ENCODE results near the gene TECR. TPM values are rescaled to one million over a fixed set of nuclear protein-coding genes. Genes with fewer than 3 reads are reported as not detected.
A peak's percentile ranks its signal among the peaks of the same experiment; 100 is the strongest.

TECR gene
- total RNA-seq, 1 experiment from 2014 or later, result 294 TPM

- Histone ChIP-seq H3K36me3 (ENCODE audit: low read depth) (peaks cover 14% of the 10 kb centered on the region; the same call in 1 of the 2 replicates), H3K4me3 (no peak overlapping the region), H3F3A (ENCODE audit: insufficient read depth, low read depth) (peaks cover 6% of the 10 kb centered on the region; the same call in 1 of the 2 replicates), H3K27ac (no peak overlapping the region), H2AFZ (no peak overlapping the region), H4K20me1 (ENCODE audit: insufficient read depth) (peaks cover 32% of the 10 kb centered on the region), H3K79me2 (ENCODE audit: low read depth) (peaks cover 50% of the 10 kb centered on the region), H3K4me1 (replicated peaks; ENCODE audit: insufficient read depth) (no peaks in the 10 kb centered on the region), H3K9me3 (ENCODE audit: insufficient read depth, low read depth) (no peaks in the 10 kb centered on the region), H3K4me2 (no peak overlapping the region), H3K9me2 (ENCODE audit: insufficient read depth) (no peaks in the 10 kb centered on the region), H3K27me3 (ENCODE audit: insufficient read depth, low read depth) (no peaks in the 10 kb centered on the region)
- ChIA-PET POLR2A (ENCODE audit: unreplicated experiment) (no interaction called here), CTCF (no interaction called here)
- DNase-seq, result peak in 1 of 2 experiments; percentile 21
- intact Hi-C loops (cut with micrococcal nuclease; ENCODE audit: unreplicated experiment), result no loop called here
- TF ChIP-seq EZH2 (IDR thresholded peaks at IDR 0.05; ENCODE audit: low read depth), result no peak
- no peak for TF ChIP-seq CTCF (conservative IDR thresholded peaks at IDR 0.05)
- BruUV-seq (replicated peaks), result no TSS peak
Observed at GRCh38 chr19:14561847-14562351, 32.5 kb downstream of the TECR start.

GRCh38 chr19:14562660-14563589 is 33.5 kb downstream of the TECR start:
- Histone ChIP-seq H3K4me1 (replicated peaks; ENCODE audit: insufficient read depth) (no peaks in the 10 kb centered on the region), H3K27me3 (ENCODE audit: insufficient read depth, low read depth) (no peaks in the 10 kb centered on the region), H3K9me2 (ENCODE audit: insufficient read depth) (no peaks in the 10 kb centered on the region), H3K36me3 (ENCODE audit: low read depth) (peaks cover 14% of the 10 kb centered on the region; the same call in 1 of the 2 replicates), H3F3A (ENCODE audit: insufficient read depth, low read depth) (peaks cover 16% of the 10 kb centered on the region; the same call in 1 of the 2 replicates), H3K79me2 (ENCODE audit: low read depth) (peaks cover 41% of the 10 kb centered on the region), H4K20me1 (ENCODE audit: insufficient read depth) (peaks cover 35% of the 10 kb centered on the region), H2AFZ (no peak overlapping the region), H3K27ac (no peak overlapping the region), H3K9me3 (ENCODE audit: insufficient read depth, low read depth) (no peaks in the 10 kb centered on the region), H3K4me2 (no peak overlapping the region), H3K4me3 (no peak overlapping the region)
- intact Hi-C loops (cut with micrococcal nuclease; ENCODE audit: unreplicated experiment), result no loop called here
- TF ChIP-seq CTCF (conservative IDR thresholded peaks at IDR 0.05) (no peak), EZH2 (IDR thresholded peaks at IDR 0.05; ENCODE audit: low read depth) (no peak)
- BruUV-seq (replicated peaks), result no TSS peak
- ChIA-PET POLR2A (ENCODE audit: unreplicated experiment) (interaction anchor here (0.5 kb wide), 1 partner anchor 53 kb away, joined by 7 read pairs; no protein-coding TSS in a partner anchor), CTCF (no interaction called here)
- DNase-seq, result peak in 1 of 2 experiments; percentile 30

- no peak overlapping the region for H2AFZ ChIP-seq
- no peaks in the 10 kb centered on the region for H3K9me3 ChIP-seq (ENCODE audit: insufficient read depth, low read depth)
- no peaks in the 10 kb centered on the region for H3K27me3 ChIP-seq (ENCODE audit: insufficient read depth, low read depth)
- peaks cover 21% of the 10 kb centered on the region; the same call in 1 of the 2 replicates for H3F3A ChIP-seq (ENCODE audit: insufficient read depth, low read depth)
- BruUV-seq (replicated peaks), result no TSS peak
- H3K27ac ChIP-seq, result no peak overlapping the region
- no peak overlapping the region for H3K4me3 ChIP-seq
- no peaks in the 10 kb centered on the region for H3K4me1 ChIP-seq (replicated peaks; ENCODE audit: insufficient read depth)
- TF ChIP-seq CTCF (conservative IDR thresholded peaks at IDR 0.05) (no peak), EZH2 (IDR thresholded peaks at IDR 0.05; ENCODE audit: low read depth) (no peak)
- peaks cover 14% of the 10 kb centered on the region; the same call in 1 of the 2 replicates for H3K36me3 ChIP-seq (ENCODE audit: low read depth)
- intact Hi-C loops (cut with micrococcal nuclease; ENCODE audit: unreplicated experiment), result no loop called here
- ChIA-PET POLR2A (ENCODE audit: unreplicated experiment) (interaction anchor here (0.5 kb wide), 1 partner anchor 53 kb away, joined by 7 read pairs; no protein-coding TSS in a partner anchor), CTCF (no interaction called here)
- H3K79me2 ChIP-seq (ENCODE audit: low read depth), result peaks cover 38% of the 10 kb centered on the region
- no peak overlapping the region for H3K4me2 ChIP-seq
- no peaks in the 10 kb centered on the region for H3K9me2 ChIP-seq (ENCODE audit: insufficient read depth)
- DNase-seq, result peak in 1 of 2 experiments; percentile 25
- peaks cover 37% of the 10 kb centered on the region for H4K20me1 ChIP-seq (ENCODE audit: insufficient read depth)
Observed at GRCh38 chr19:14563590-14563926, 34.2 kb downstream of the TECR start.
